HepG2 (cell line): Measurements from ENCODE around the gene DIP2C. TPM values are rescaled to one million over a fixed set of nuclear protein-coding genes. Genes with fewer than 3 reads are reported as not detected.
A peak's percentile ranks its signal among the peaks of the same experiment; 100 is the strongest.

Source experiments
- ATAC-seq: fragments of 200-7000 bp; cut with Tn5 transposase; 3 replicates; pipeline ENCODE4 v1.9.1; 2020; ENCODE audit warnings: mild to moderate bottlenecking, moderate library complexity
- BruUV-seq: library from RNA; stranded (reverse); fragments of 400-500 nt; replicated peaks from 2 replicates; lab custom pipeline; 2021; lab: Mats Ljungman, UMichigan
- CTCF ChIA-PET: fragments of 300-600 bp; formaldehyde crosslinking; extraction: SDS; loops from one replicate; lab custom pipeline; 2021; ENCODE audit warnings: low total read pairs, inconsistent platforms, low intra/inter-chr PET ratio; lab: Yijun Ruan, JAX
- POLR2A ChIA-PET: fragments of 350-600 bp; sonication (Branson Sonifier 250); formaldehyde crosslinking; loops from one replicate; lab custom pipeline; 2020; ENCODE audit warnings: antibody characterized with exemption, inconsistent platforms; lab: Yijun Ruan, JAX
- DNase-seq: peaks from one replicate; pipeline ENCODE4 v3.0.0-alpha.2; 2015; ENCODE audit warnings: low spot score
- FAIRE-seq: peaks from 3 replicates; lab custom pipeline; 2011; peaks lifted over from hg19 to GRCh38; lab: Jason Lieb, UNC
- H2AFZ ChIP-seq: one replicate; pipeline ENCODE4 v1.6.1; 2011; ENCODE audit warnings: low read length, inconsistent platforms
- H3K27ac ChIP-seq: fragments of 300-600 bp; 3 replicates; pipeline ENCODE4 v1.8.0; 2011; ENCODE audit warnings: mixed run types, mild to moderate bottlenecking, mixed read lengths, low read length, inconsistent platforms; ENCODE audit not compliant: insufficient read depth; ENCODE audit errors: extremely low read length
- H3K27me3 ChIP-seq, 2 experiments: fragments of 200-600 bp in 1 of 2; 2 replicates in 1 of 2; 3 replicates in 1 of 2; pipeline versions ENCODE4 v1.6.0 to v1.8.0; 2011; ENCODE audit warnings: low read length in 2 of 2, mild to moderate bottlenecking in 2 of 2, moderate library complexity in 2 of 2, inconsistent platforms in 1 of 2; ENCODE audit not compliant: insufficient read depth in 2 of 2, control insufficient read depth in 1 of 2
- H3K36me3 ChIP-seq, 2 experiments: fragments of 200-600 bp in 1 of 2; replicated peaks in 1 of 2; 2 replicates in 1 of 2; 3 replicates in 1 of 2; pipeline versions ENCODE4 v1.5.1 to v1.8.0; 2011; ENCODE audit warnings: low read length in 2 of 2, inconsistent platforms in 1 of 2; ENCODE audit not compliant: insufficient read depth in 2 of 2, control insufficient read depth in 1 of 2
- H3K4me1 ChIP-seq: 2 replicates; pipeline ENCODE4 v1.5.1; 2012; ENCODE audit warnings: low read length, inconsistent platforms; ENCODE audit not compliant: insufficient read depth
- H3K4me2 ChIP-seq: 2 replicates; pipeline ENCODE4 v1.6.0; 2011; ENCODE audit warnings: low read depth, low read length, inconsistent platforms
- H3K4me3 ChIP-seq, 3 experiments: fragments of 200-600 bp in 1 of 3; sonication (generic), shearing (Covaris generic) in 1 of 3; replicated peaks in 1 of 3; 2 replicates each; pipeline ENCODE4 v1.5.1; 2011 to 2016; ENCODE audit warnings: low read length in 3 of 3, inconsistent platforms in 2 of 3, low read depth in 2 of 3, mild to moderate bottlenecking in 2 of 3, control low read depth in 1 of 3, mixed read lengths in 1 of 3; ENCODE audit not compliant: insufficient read depth in 1 of 3
- H3K79me2 ChIP-seq: one replicate; pipeline ENCODE4 v1.6.1; 2011; ENCODE audit warnings: low read length, inconsistent platforms; ENCODE audit not compliant: insufficient read depth
- H3K9ac ChIP-seq: 2 replicates; pipeline ENCODE4 v1.6.0; 2011; ENCODE audit warnings: mild to moderate bottlenecking, low read depth, low read length, inconsistent platforms; ENCODE audit not compliant: insufficient read depth
- H3K9me3 ChIP-seq: 2 replicates; pipeline ENCODE4 v1.5.1; 2012; ENCODE audit warnings: mild to moderate bottlenecking, low read length
- H4K20me1 ChIP-seq: 2 replicates; pipeline ENCODE4 v1.6.0; 2011; ENCODE audit warnings: inconsistent platforms, mild to moderate bottlenecking, low read length, moderate library complexity; ENCODE audit not compliant: insufficient read depth
- GATA4 ChIP-seq: sonication (generic); IDR thresholded peaks from 2 replicates; pipeline ENCODE4 v1.6.1; 2016; ENCODE audit warnings: antibody characterized with exemption, low read depth, borderline replicate concordance
- KDM2A ChIP-seq: sonication (generic); formaldehyde crosslinking; IDR thresholded peaks from 2 replicates; pipeline ENCODE4 v1.4.0; 2020; ENCODE audit warnings: low read depth, missing genetic modification reagents, borderline replicate concordance
- NCOA5 ChIP-seq: sonication (generic); formaldehyde crosslinking; IDR thresholded peaks from 2 replicates; pipeline ENCODE4 v1.4.0; 2020; ENCODE audit warnings: missing genetic modification reagents
- NCOR1 ChIP-seq: fragments of 200-600 bp; sonication (generic); IDR thresholded peaks from 2 replicates; pipeline ENCODE4 v1.7.0; 2017; ENCODE audit warnings: antibody characterized with exemption, low read length, borderline replicate concordance
- PATZ1 ChIP-seq: sonication (generic); formaldehyde crosslinking; IDR thresholded peaks from 2 replicates; pipeline ENCODE4 v1.4.0; 2020; ENCODE audit warnings: missing genetic modification reagents
- RXRA ChIP-seq: sonication (generic); formaldehyde crosslinking; IDR thresholded peaks from 2 replicates; pipeline ENCODE4 v1.5.1; 2020; ENCODE audit warnings: missing genetic modification reagents
- SATB2 ChIP-seq: sonication (generic); formaldehyde crosslinking; IDR thresholded peaks from 2 replicates; pipeline ENCODE4 v1.5.0; 2020; ENCODE audit warnings: missing genetic modification reagents
- TBP ChIP-seq: sonication (generic); formaldehyde crosslinking; IDR thresholded peaks from 2 replicates; pipeline ENCODE4 v1.5.0; 2020; ENCODE audit warnings: missing genetic modification reagents
- ZNF225 ChIP-seq: sonication (generic); formaldehyde crosslinking; IDR thresholded peaks from 2 replicates; pipeline ENCODE4 v1.4.0; 2020; ENCODE audit warnings: mild to moderate bottlenecking, missing genetic modification reagents
- ZNF335 ChIP-seq: sonication (generic); formaldehyde crosslinking; IDR thresholded peaks from 2 replicates; pipeline ENCODE4 v1.4.0; 2020; ENCODE audit warnings: missing genetic modification reagents
- ZNF484 ChIP-seq: sonication (generic); formaldehyde crosslinking; IDR thresholded peaks from 2 replicates; pipeline ENCODE4 v1.5.1; 2020; ENCODE audit warnings: mild to moderate bottlenecking, low read depth, missing genetic modification reagents, borderline replicate concordance
- ZNF550 ChIP-seq: sonication (generic); formaldehyde crosslinking; IDR thresholded peaks from 2 replicates; pipeline ENCODE4 v1.4.0; 2020; ENCODE audit warnings: mild to moderate bottlenecking, missing genetic modification reagents, borderline replicate concordance
- ZNF558 ChIP-seq: sonication (generic); formaldehyde crosslinking; IDR thresholded peaks from 2 replicates; pipeline ENCODE4 v1.9.0; 2022; ENCODE audit warnings: mild to moderate bottlenecking, missing genetic modification reagents, borderline replicate concordance
- ZNF687 ChIP-seq: sonication (generic); formaldehyde crosslinking; IDR thresholded peaks from 2 replicates; pipeline ENCODE4 v1.5.1; 2020; ENCODE audit warnings: mild to moderate bottlenecking, missing genetic modification reagents, moderate library complexity
- ZNF720 ChIP-seq: sonication (generic); formaldehyde crosslinking; IDR thresholded peaks from 2 replicates; pipeline ENCODE4 v1.4.0; 2020; ENCODE audit warnings: missing genetic modification reagents
- ZNF747 ChIP-seq: sonication (generic); formaldehyde crosslinking; IDR thresholded peaks from 2 replicates; pipeline ENCODE4 v1.8.1; 2023; ENCODE audit warnings: missing genetic modification reagents, mild to moderate bottlenecking, borderline replicate concordance
- WGBS: methylation state at CpG from one replicate; pipeline ENCODE4 v1.1.6; 2017; ENCODE audit warnings: low lambda C conversion rate; 5-methylcytosine and 5-hydroxymethylcytosine counted together
- in situ Hi-C: cut with HindIII; loops from 2 replicates; pipeline ENCODE4 v1.10.0; 2017; ENCODE audit warnings: low pct_unique_long_range_greater_than_20kb; ENCODE audit not compliant: extremely low pct_ligation_motif_present
- intact Hi-C: fragments of 100-400 bp; cut with micrococcal nuclease; formaldehyde crosslinking; loops from one replicate; pipeline ENCODE4 v1.10.0; 2022; ENCODE audit not compliant: unreplicated experiment
- polyA plus RNA-seq, 8 experiments: library from polyadenylated mRNA; depleted of rRNA in 3 of 8; stranded (reverse) in 7 of 8; unstranded in 1 of 8; fragments of >200 nt; fragmentation: Illumina TruSeq in 4 of 8; extraction: Trizol in 4 of 8; gene quantifications; 2 replicates each; pipeline versions ENCODE4 v1.2.1 to v1.2.3, GENCODE V29; 2011 to 2016; ENCODE audit warnings: low read depth in 4 of 8, missing spikeins in 1 of 8, mixed read lengths in 1 of 8; ENCODE audit not compliant: insufficient read depth in 1 of 8
- total RNA-seq, 5 experiments: library from RNA; depleted of rRNA; stranded (reverse); fragments of >200 nt; fragmentation: Illumina TruSeq; extraction: Trizol; gene quantifications; 2 replicates each; pipeline ENCODE4 v1.2.3, GENCODE V29; 2016; ENCODE audit warnings: low read depth in 1 of 5
- TF ChIP-seq, protein P1 (sequence below): sonication (generic); formaldehyde crosslinking; IDR thresholded peaks from 2 replicates; pipeline ENCODE4 v1.8.0; 2022; ENCODE audit warnings: missing genetic modification reagents, mild to moderate bottlenecking, borderline replicate concordance

The DIP2C gene
- total and polyA plus RNA-seq, 2 of the 13 experiments (the other 11 are each of a cell fraction or from before 2014, with no cell fraction given), result 2.2 to 2.7 TPM

DNA sequence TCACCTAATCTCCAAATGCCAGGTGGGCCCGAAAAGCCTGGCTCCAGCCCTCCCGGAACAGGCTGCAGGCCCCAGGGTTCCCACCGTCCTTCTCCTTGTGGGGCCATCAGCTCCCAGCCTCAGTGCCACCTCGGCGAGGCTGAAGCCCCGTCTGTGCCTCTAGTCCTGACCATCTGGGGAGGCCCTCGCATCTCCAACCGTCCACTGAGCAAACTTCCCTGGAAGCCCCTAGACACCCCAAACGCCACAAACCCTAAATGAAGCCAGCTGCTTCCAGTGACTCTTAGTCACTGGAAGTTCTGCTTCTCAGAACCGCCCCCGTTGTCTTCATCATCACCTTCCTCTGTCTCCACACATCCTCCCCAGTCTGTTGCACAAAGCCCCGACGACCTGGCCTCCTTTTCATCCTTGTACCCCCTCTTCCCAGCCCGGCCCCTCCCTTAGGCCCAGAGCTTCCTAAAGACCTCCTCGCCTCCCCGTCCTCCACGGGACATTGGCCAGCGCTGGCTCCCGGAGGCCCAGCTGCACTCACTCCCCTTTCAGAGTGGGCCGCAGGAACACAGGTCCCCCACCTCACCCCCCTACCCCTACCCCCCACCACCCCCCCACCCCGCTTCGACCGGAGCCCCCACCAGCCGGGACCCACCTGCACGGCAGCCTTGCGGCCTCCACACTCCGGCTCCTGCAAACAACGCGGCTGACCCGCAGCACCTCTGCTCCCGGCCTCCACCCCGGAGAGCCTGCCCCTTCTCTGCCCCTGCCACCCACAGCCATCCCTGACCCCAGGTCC lies 1.1 kb upstream of the DIP2C start:
- H3K27me3 ChIP-seq, result peaks cover 1 to 22% of the 10 kb centered on the region in 2 experiments; a peak in 3 of 5 replicates
- H3K36me3 ChIP-seq, result no peaks in the 10 kb centered on the region
- peaks cover 7% of the 10 kb centered on the region; the same call in 1 of the 2 replicates for H4K20me1 ChIP-seq
- H2AFZ ChIP-seq, result no peak overlapping the region
- peak overlapping the region; percentile 54; the same call in 1 of the 2 replicates for H3K9ac ChIP-seq
- peak overlapping the region; percentile 45 for H3K27ac ChIP-seq
- no peak for DNase-seq
- peaks cover 29% of the 10 kb centered on the region for H3K4me1 ChIP-seq
- ATAC-seq, result peak; percentile 29
- peak overlapping the region; percentile 63 to 75 (median 63) for H3K4me3 ChIP-seq
- ChIA-PET CTCF (no interaction called here), POLR2A (no interaction called here)
- no peaks in the 10 kb centered on the region for H3K9me3 ChIP-seq
- intact Hi-C loops (no loop called here), in situ Hi-C loops (no loop called here)
- BruUV-seq, result no TSS peak
- H3K79me2 ChIP-seq, result peaks cover 9% of the 10 kb centered on the region
- WGBS, result 48% methylated on average over 26 of the region's 32 CpGs
- FAIRE-seq, result no peak
- peak overlapping the region; percentile 99 for H3K4me2 ChIP-seq
- TF ChIP-seq ZNF550 (CRISPR knock-in tag) (no peak), PATZ1 (CRISPR knock-in tag) (no peak), RXRA (CRISPR knock-in tag) (0 out of 2 replicates have a peak, but pooled peaks have one; percentile 14), ZNF484 (CRISPR knock-in tag) (no peak), KDM2A (CRISPR knock-in tag) (0 out of 2 replicates have a peak, but pooled peaks have one; percentile 15), ZNF687 (CRISPR knock-in tag) (0 out of 2 replicates have a peak, but pooled peaks have one; percentile 5), TBP (CRISPR knock-in tag) (no peak), ZNF558 (no peak), SATB2 (no peak), NCOA5 (CRISPR knock-in tag) (no peak), GATA4 (no peak), ZNF335 (CRISPR knock-in tag) (no peak), ZNF747 (CRISPR knock-in tag) (no peak), ZNF225 (CRISPR knock-in tag) (no peak), ZNF720 (CRISPR knock-in tag) (no peak), NCOR1 (no peak)
- TF ChIP-seq, protein P1, sequence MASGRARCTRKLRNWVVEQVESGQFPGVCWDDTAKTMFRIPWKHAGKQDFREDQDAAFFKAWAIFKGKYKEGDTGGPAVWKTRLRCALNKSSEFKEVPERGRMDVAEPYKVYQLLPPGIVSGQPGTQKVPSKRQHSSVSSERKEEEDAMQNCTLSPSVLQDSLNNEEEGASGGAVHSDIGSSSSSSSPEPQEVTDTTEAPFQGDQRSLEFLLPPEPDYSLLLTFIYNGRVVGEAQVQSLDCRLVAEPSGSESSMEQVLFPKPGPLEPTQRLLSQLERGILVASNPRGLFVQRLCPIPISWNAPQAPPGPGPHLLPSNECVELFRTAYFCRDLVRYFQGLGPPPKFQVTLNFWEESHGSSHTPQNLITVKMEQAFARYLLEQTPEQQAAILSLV, result peak; percentile 32; the same call in 1 of the 2 replicates
